Stimulated activated CD4-positive, alpha-beta T cell treated with anti-CD3 and anti-CD28 coated beads, Interleukin-2, amount 100 ng/mL, for 4 hours (primary cell): ENCODE results near the gene CDK12.
"Not testable (repeated sequence)": the region's sequence is repeated elsewhere in the genome, so short reads cannot be mapped to it uniquely, and the experiment has no call there.

Experiments used
- DNase-seq: peaks from one replicate; pipeline ENCODE4 v3.0.0-alpha.2; 2020; ENCODE audit warnings: low read depth

CDK12 gene

GRCh38 chr17:39461113-39461925 lies at the start of gene CDK12:
Gene CDK12, plus strand, starts transcription at chr17:39461486. Its CDS starts 586 bp downstream, at chr17:39462072.
- peak; percentile 94 for DNase-seq

DNA sequence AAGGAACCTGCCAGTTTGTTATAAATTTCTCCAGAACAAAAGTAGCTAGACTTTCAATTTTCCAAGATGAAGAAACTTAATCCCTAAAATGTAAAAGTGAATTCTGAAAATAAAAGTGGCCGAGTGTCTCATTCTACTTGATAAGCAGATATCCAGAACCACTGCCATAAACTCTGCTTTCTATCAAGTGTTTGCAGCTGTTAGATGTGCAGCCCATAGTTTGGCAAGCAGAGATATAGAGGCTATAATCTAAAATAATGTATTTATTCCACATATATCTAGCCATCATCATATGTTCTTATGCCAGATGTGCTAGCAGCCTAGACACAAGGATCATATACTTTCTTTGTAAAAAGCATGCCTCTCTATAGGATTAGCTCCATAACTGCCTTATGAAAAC lies 45.1 kb upstream of the CDK12 start:
- DNase-seq = no peak

DNA sequence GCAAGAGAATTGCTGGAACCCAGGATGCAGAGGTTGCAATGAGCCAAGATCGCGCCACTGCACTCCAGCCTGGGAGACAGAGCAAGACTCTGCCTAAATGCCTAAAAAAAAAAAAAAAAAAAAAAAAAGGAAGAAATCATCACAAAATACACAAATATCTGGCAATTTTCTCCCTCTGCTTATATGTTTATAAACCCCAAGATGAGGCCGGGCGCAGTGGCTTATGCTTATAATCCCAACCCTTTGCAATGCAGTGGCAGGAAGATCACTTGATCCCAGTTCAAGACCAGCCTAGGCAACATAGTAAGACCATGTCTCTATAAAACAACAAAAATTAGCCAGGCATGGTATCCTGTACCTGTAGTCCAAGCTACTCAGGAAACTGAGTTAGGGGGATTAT lies 31.7 kb upstream of the CDK12 start:
- no peak for DNase-seq

- DNase-seq = not testable (repeated sequence)
Observed at GRCh38 chr17:39439868-39440267, 21.4 kb upstream of the CDK12 start.

DNA sequence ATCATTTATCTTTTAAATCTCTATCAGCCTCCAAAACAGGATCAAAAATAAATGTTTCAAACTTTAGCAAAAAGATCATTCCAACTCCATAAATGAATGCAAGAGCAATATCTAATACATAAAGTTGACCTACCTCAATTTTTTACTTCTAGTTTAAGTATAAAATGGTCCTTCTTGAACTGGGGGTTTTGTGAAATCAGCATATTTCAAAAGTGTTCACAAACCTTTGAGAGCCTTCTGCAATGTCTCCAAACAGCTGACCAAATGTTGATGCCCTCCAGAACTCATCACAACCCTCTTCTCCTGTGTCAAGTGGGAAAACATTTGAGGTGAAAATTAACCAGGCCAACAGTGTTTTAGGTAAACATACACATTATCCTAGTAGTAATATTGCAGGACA lies 18.0 kb upstream of the CDK12 start:
- DNase-seq = no peak

DNA sequence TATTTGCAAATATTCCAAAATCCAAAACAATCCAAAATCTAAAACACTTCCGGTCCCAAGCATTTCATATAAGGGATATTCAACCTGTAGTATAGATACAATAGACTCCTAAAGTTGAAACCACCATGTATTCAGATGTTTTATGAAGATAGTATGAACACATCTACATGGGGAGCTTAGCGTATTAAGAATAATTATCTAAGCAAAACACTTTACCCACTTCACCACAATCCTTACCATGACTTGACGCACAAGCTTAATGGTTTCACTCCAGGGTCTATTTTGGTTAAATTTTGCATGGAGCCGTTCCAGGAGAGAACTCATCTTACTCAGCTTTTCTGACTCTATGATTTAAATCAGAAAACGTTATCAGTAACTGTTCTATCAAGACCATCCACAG lies 13.7 kb upstream of the CDK12 start:
- no peak for DNase-seq

- no peak for DNase-seq
Observed at GRCh38 chr17:39450051-39450450, 11.2 kb upstream of the CDK12 start.

DNA sequence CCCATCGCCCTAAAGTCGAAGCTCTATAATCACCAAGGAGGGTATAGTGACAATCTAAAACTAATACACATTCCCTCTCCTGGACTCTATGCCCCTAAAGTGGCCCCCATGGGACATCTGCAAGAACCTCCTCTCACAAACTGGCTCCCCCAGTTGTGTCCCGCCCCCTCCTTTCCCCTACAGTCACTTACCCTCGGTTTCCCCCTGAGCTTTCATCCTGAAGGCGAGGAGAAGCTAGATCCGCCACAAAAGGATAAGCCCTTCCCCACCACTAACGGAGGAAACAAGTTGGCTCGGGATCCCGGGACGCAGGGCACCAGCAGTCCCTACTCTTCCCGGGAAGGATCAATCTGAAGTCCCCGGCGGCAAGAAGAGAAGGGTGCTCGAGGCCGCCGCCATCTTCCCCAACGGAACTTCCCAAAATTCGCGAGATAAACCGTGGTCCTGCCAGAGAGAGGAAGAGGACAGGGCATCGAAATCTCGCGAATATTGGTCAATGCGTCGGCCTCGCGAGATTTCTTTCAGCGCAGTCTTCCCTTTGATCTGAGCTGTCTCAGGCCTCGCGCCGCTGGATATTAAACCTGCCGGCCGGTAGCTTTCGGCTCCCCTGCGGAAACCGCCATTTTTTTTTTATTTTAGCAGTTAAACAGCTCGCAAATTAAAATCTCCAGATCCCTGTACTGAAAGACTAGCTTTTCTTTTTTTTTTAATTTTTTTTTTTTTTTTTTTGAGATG lies 10.3 kb upstream of the CDK12 start, which contains the start of gene MED1:
Gene MED1 (minus strand): TSS at position 417 of the 735 bp plus-strand sequence. CDS start 201 bp downstream, at position 216.
- DNase-seq = peak; percentile 87

DNA sequence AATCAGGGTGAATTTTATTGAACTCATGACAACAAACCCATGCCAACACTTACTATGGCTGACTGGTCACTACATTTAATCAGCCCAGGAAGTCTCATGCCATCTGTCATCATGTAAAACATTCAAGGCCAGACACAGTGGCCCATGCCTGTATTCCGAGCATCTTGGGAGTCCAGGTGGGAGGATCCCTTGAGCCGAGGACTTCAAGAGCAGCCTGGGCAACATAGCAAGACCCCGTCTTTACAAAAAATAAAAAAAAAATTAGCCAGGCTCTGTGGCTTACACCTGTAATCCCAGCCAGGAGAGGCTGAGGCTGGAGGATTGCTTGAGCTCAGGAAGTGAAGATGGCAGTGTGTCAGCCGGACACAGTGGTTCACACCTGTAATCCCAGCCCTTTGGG lies 5.4 kb upstream of the CDK12 start:
- DNase-seq = no peak

- peak; percentile 70 for DNase-seq
Observed at GRCh38 chr17:39461926-39462569, 762 bp downstream of the CDK12 start.

GRCh38 chr17:39462631-39463375 lies 1.5 kb downstream of the CDK12 start:
- no peak for DNase-seq

- DNase-seq = not testable (repeated sequence)
Observed at GRCh38 chr17:39464639-39465181, 3.4 kb downstream of the CDK12 start.

DNA sequence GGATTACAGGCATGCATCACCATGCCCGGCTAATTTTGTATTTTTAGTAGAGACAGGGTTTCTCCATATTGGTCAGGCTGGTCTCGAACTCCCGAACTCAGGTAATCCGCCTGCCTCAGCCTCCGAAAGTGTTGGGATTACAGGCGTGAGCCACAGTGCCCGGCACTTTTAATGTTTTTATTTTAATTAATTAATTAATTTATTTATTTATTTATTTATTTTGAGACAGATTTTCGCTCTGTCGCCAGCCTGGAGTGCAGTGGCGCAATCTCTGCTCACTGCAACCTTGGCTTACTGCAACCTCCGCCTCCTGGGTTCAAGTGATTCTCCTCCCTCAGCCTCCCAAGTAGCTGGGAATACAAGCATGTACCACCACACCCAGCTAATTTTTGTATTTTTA lies 7.3 kb downstream of the CDK12 start:
- DNase-seq = not testable (repeated sequence)

DNA sequence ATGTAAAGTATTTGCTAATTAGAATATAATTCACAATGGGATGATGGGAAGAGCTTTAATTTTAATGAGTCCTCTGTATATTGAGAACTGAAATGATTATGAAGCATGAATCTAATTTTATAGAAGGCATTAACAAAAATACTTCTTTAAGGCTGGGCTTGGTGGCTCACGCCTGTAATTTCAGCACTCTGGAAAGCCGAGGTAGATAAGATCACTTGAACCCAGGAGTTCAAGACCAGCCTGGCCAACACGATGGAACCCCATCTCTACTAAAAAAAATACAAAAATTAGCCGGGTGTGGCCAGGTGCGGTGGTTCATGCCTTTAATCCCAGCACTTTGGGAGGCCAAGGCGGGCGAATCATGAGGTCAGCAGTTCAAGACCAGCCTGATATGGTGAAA lies 12.0 kb downstream of the CDK12 start:
- DNase-seq = no peak

- not testable (repeated sequence) for DNase-seq
Observed at GRCh38 chr17:39479631-39480030, 18.3 kb downstream of the CDK12 start.

- no peak for DNase-seq
Observed at GRCh38 chr17:39483506-39483905, 22.2 kb downstream of the CDK12 start.

GRCh38 chr17:39484178-39484577 lies 22.9 kb downstream of the CDK12 start:
- no peak for DNase-seq

- DNase-seq = no peak
Observed at GRCh38 chr17:39485555-39485954, 24.3 kb downstream of the CDK12 start.

DNA sequence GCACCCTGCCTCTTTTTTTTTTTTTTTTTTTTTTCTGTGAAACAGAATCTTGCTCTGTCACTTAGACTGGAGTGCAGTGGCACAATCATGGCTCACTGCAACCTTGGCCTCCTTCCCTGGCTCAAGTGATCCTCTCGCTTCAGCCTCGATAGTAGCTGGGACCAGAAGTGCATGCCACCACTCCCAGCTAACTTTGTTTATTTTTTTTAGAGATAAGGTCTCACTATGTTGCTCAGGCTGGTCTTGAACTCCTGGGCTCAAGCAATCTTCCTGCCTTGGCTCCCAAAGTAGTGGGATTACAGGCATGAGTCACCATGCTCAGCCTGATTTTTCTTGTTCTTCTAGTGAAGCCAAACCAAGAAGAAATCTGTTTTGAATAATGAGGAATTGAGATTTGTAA lies 25.0 kb downstream of the CDK12 start:
- no peak for DNase-seq

DNA sequence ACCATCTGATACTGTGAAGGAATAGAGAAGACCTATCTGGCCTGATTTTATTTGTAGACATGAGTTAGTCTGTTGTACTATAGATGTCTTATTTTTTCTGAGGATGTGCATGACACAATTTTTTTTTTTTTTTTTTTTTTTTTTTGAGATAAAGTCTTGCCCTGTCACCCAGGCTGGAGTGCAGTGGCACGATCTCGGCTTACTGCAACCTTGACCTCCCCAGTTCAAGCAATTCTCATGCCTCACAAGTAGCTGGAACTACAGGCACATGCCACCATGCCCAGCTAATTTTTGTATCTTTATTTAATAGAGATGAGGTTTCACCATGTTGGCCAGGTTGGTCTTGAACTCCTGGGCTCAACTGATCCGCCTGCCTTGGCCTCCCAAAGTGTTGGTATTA lies 26.2 kb downstream of the CDK12 start:
- not testable (repeated sequence) for DNase-seq

GRCh38 chr17:39487946-39488345 lies 26.7 kb downstream of the CDK12 start:
- no peak for DNase-seq

DNA sequence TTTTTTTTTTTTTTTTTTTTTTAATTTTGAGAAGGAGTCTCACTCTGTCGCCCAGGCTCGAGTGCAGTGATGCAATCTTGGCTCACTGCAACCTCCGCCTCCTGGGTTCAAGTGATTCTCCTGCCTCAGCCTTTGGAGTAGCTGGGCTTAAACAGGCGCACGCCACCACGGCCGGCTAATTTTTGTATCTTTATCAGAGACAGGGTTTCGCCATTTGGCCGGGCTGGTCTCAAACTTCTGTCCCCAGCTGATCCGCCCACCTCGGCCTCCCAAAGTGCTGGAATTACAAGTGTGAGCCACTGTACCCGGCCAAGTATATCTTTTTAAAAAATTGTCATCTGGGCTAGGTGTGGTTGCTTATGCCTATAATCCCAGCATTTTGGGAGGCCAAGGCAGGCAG lies 35.6 kb downstream of the CDK12 start:
- DNase-seq = not testable (repeated sequence)
